PFSK-1 (cell line): ENCODE data around the gene PNMA5.

Source experiments
- FOXP2 ChIP-seq: optimal IDR thresholded peaks from 2 replicates; pipeline ENCODE3; 2011; ENCODE audit warnings: borderline replicate concordance, control low read depth, inconsistent platforms; ENCODE audit not compliant: insufficient read depth; ENCODE audit errors: extremely low read length, extremely low read depth
- POLR2AphosphoS5 ChIP-seq: IDR thresholded peaks from 2 replicates; pipeline ENCODE4 v1.6.1; 2012; ENCODE audit warnings: low read depth, mild to moderate bottlenecking, control low read depth, low read length, moderate library complexity
- SIN3A ChIP-seq: IDR thresholded peaks from 2 replicates; pipeline ENCODE4 v1.6.1; 2012; ENCODE audit warnings: mild to moderate bottlenecking, low read length, moderate library complexity, borderline replicate concordance; ENCODE audit not compliant: insufficient read depth
- TAF1 ChIP-seq: IDR thresholded peaks from 2 replicates; pipeline ENCODE4 v1.6.1; 2012; ENCODE audit warnings: low read length, control low read depth, borderline replicate concordance; ENCODE audit not compliant: insufficient read depth
- TF ChIP-seq, protein P1 (sequence below), 2 experiments: IDR thresholded peaks; 2 replicates each; pipeline versions ENCODE4 v1.6.1 to v1.8.0; 2011 to 2012; ENCODE audit warnings: low read depth in 2 of 2, low read length in 2 of 2, control low read depth in 1 of 2, inconsistent platforms in 1 of 2, mild to moderate bottlenecking in 1 of 2, moderate library complexity in 1 of 2; ENCODE audit not compliant: insufficient read depth in 1 of 2

- TF ChIP-seq TAF1 (no peak), POLR2AphosphoS5 (no peak), SIN3A (no peak), FOXP2 (no peak)
- TF ChIP-seq, protein P1, sequence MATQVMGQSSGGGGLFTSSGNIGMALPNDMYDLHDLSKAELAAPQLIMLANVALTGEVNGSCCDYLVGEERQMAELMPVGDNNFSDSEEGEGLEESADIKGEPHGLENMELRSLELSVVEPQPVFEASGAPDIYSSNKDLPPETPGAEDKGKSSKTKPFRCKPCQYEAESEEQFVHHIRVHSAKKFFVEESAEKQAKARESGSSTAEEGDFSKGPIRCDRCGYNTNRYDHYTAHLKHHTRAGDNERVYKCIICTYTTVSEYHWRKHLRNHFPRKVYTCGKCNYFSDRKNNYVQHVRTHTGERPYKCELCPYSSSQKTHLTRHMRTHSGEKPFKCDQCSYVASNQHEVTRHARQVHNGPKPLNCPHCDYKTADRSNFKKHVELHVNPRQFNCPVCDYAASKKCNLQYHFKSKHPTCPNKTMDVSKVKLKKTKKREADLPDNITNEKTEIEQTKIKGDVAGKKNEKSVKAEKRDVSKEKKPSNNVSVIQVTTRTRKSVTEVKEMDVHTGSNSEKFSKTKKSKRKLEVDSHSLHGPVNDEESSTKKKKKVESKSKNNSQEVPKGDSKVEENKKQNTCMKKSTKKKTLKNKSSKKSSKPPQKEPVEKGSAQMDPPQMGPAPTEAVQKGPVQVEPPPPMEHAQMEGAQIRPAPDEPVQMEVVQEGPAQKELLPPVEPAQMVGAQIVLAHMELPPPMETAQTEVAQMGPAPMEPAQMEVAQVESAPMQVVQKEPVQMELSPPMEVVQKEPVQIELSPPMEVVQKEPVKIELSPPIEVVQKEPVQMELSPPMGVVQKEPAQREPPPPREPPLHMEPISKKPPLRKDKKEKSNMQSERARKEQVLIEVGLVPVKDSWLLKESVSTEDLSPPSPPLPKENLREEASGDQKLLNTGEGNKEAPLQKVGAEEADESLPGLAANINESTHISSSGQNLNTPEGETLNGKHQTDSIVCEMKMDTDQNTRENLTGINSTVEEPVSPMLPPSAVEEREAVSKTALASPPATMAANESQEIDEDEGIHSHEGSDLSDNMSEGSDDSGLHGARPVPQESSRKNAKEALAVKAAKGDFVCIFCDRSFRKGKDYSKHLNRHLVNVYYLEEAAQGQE (IDR thresholded peaks at IDR 0.05; ENCODE audit: insufficient read depth in 1 of 2, low read depth in 2 of 2, low read length in 2 of 2): no peak
These were observed 48.6 kb downstream of the PNMA5 start for GRCh38 chrX:152945021-152945979.
